GM13977 (cell line): ENCODE data around the gene PPFIA1.

ENCODE experiments used
- DNase-seq: peaks from one replicate; pipeline ENCODE4 v3.0.0; 2012; ENCODE audit warnings: low spot score
- CTCF ChIP-seq: IDR thresholded peaks from 2 replicates; pipeline ENCODE4 v1.5.1; 2012; ENCODE audit warnings: mild to moderate bottlenecking, control low read depth; ENCODE audit not compliant: insufficient read depth; ENCODE audit errors: extremely low read depth, missing control alignments
- in situ Hi-C: fragments of 300-500 bp; cut with MboI; formaldehyde crosslinking; loops from one replicate; pipeline ENCODE4 v1.12.0; 2022; ENCODE audit warnings: low sequenced_read_pairs, low pct_unique_long_range_greater_than_20kb, mixed read lengths, inconsistent platforms; ENCODE audit not compliant: unreplicated experiment

The PPFIA1 gene

DNA sequence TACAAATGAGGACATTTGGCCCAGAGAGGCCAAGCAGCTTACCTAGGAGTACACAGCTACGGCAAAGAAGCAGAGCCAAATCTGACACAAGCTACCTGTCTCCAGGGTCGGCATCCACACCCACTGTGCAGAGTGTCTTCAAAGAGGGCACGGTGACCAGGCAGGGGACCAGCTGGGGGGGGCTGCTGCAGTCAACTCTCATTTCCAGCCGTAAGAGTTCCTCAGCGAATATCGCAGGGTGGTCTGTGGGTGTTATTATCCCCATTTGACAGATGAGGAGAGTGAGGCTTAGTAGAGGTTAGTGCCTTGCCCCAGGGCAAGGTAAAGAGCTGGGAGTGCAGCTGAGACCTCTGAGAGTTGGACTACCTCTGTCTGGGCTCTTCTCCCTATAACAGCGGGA is 7.1 kb upstream of the PPFIA1 start:
- no peak for DNase-seq
- TF ChIP-seq CTCF: no peak
- in situ Hi-C loops: no loop called here

- in situ Hi-C loops: no loop called here
- no peak for DNase-seq
- TF ChIP-seq CTCF: no peak
Measured at GRCh38 chr11:70265341-70265740, 5.1 kb upstream of the PPFIA1 start.

GRCh38 chr11:70267405-70267950 is 3.0 kb upstream of the PPFIA1 start:
- no peak for TF ChIP-seq CTCF
- DNase-seq: no peak
- in situ Hi-C loops: no loop called here

- DNase-seq: no peak
- TF ChIP-seq CTCF: no peak
- in situ Hi-C loops: no loop called here
Measured at GRCh38 chr11:70268526-70268925, 2.0 kb upstream of the PPFIA1 start.

DNA sequence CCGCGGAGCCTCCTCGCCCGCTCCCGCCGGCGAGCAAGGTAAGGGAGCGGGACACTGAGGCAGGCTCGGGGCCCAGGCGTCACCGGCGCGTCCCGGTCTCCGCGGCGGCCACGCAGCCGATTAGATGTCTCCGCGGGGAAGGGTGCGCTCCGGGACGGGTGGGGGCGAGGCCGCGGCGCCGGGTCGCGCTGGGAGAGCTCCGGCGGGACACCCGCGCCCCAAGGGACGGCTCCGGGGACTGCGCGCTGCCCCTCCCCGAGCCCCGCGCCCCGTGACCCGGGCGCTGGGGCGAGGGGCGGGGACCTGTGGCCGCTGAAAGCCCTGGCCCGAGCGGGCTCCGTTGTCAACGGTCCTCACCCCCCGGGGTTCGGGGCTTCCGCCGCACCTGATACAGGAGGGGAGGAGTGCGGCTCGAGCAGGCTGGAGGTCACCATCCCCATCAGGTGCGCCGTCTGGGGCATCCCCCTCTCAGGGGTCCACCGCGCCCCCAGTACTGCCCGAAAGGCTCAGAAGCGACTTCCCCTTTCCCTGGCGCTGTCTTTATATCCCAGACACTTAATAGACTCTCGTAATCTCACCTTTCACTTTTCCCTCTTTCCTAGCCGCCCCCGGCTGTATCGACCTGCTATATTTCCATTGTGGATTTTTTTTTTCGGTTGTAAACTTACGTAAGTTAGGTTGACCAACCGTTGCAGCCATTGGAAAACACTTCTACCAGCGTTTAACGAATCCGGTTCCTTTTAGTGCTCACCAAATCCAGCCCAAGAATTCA is 573 bp downstream of the PPFIA1 start:
- in situ Hi-C loops: no loop called here
- TF ChIP-seq CTCF: no peak
- DNase-seq: peak; percentile 73

GRCh38 chr11:70271649-70271953 is 1.1 kb downstream of the PPFIA1 start:
- DNase-seq: no peak
- in situ Hi-C loops: no loop called here
- TF ChIP-seq CTCF: no peak

GRCh38 chr11:70272009-70272408 is 1.5 kb downstream of the PPFIA1 start:
- TF ChIP-seq CTCF: no peak
- DNase-seq: no peak
- in situ Hi-C loops: no loop called here
